Measurements from ENCODE around the gene IGSF10. TPM values are rescaled to one million over a fixed set of nuclear protein-coding genes. Genes with fewer than 3 reads are reported as not detected.

IGSF10 gene
- total RNA-seq, 1 donor: 1.4 TPM

GRCh38 chr3:151425627-151426340 is 35.1 kb downstream of the IGSF10 start:
- Histone ChIP-seq H4K20me1 (ENCODE audit: insufficient read depth, low read length) (no peaks in the 10 kb centered on the region), H3K27me3 (ENCODE audit: insufficient read depth, low read length) (no peaks in the 10 kb centered on the region), H3K9me3 (ENCODE audit: low read depth, low read length) (no peaks in the 10 kb centered on the region), H2AFZ (ENCODE audit: low read length) (no peak overlapping the region), H3K36me3 (ENCODE audit: insufficient read depth, low read length) (no peaks in the 10 kb centered on the region), H3K27ac (ENCODE audit: low read depth, low read length) (no peak overlapping the region), H3K79me2 (ENCODE audit: insufficient read depth, low read length) (no peaks in the 10 kb centered on the region), H3K4me1 (ENCODE audit: insufficient read depth, low read length) (peaks cover 13% of the 10 kb centered on the region), H3K4me3 (ENCODE audit: insufficient read depth, low read length) (no peak overlapping the region), H3K4me2 (ENCODE audit: insufficient read depth, low read length) (no peak overlapping the region)
- no peak for DNase-seq (ENCODE audit: insufficient read length, low spot score, missing footprints)
- peak; percentile 54 for TF ChIP-seq CTCF (IDR thresholded peaks at IDR 0.05; ENCODE audit: extremely low read depth, low read depth, low read length)

- no peak overlapping the region for H2AFZ ChIP-seq (ENCODE audit: low read length)
- H3K27me3 ChIP-seq (ENCODE audit: insufficient read depth, low read length): no peaks in the 10 kb centered on the region
- TF ChIP-seq CTCF (IDR thresholded peaks at IDR 0.05; ENCODE audit: extremely low read depth, low read depth, low read length): no peak
- H3K36me3 ChIP-seq (ENCODE audit: insufficient read depth, low read length): no peaks in the 10 kb centered on the region
- no peaks in the 10 kb centered on the region for H4K20me1 ChIP-seq (ENCODE audit: insufficient read depth, low read length)
- no peaks in the 10 kb centered on the region for H3K9me3 ChIP-seq (ENCODE audit: low read depth, low read length)
- H3K4me3 ChIP-seq (ENCODE audit: insufficient read depth, low read length): no peak overlapping the region
- no peak overlapping the region for H3K27ac ChIP-seq (ENCODE audit: low read depth, low read length)
- no peak for DNase-seq (ENCODE audit: insufficient read length, low spot score, missing footprints)
- no peak overlapping the region for H3K4me2 ChIP-seq (ENCODE audit: insufficient read depth, low read length)
- peaks cover 13% of the 10 kb centered on the region for H3K4me1 ChIP-seq (ENCODE audit: insufficient read depth, low read length)
- no peaks in the 10 kb centered on the region for H3K79me2 ChIP-seq (ENCODE audit: insufficient read depth, low read length)
Observed at GRCh38 chr3:151423091-151423490, 37.8 kb downstream of the IGSF10 start.

GRCh38 chr3:151421938-151422337 is 38.9 kb downstream of the IGSF10 start:
- Histone ChIP-seq H3K79me2 (ENCODE audit: insufficient read depth, low read length) (no peaks in the 10 kb centered on the region), H3K4me3 (ENCODE audit: insufficient read depth, low read length) (no peak overlapping the region), H2AFZ (ENCODE audit: low read length) (no peak overlapping the region), H3K4me2 (ENCODE audit: insufficient read depth, low read length) (no peak overlapping the region), H3K4me1 (ENCODE audit: insufficient read depth, low read length) (peaks cover 13% of the 10 kb centered on the region), H3K36me3 (ENCODE audit: insufficient read depth, low read length) (no peaks in the 10 kb centered on the region), H3K27me3 (ENCODE audit: insufficient read depth, low read length) (no peaks in the 10 kb centered on the region), H4K20me1 (ENCODE audit: insufficient read depth, low read length) (no peaks in the 10 kb centered on the region), H3K9me3 (ENCODE audit: low read depth, low read length) (no peaks in the 10 kb centered on the region), H3K27ac (ENCODE audit: low read depth, low read length) (no peak overlapping the region)
- TF ChIP-seq CTCF (IDR thresholded peaks at IDR 0.05; ENCODE audit: extremely low read depth, low read depth, low read length): peak; percentile 13
- no peak for DNase-seq (ENCODE audit: insufficient read length, low spot score, missing footprints)

- no peak overlapping the region for H3K4me2 ChIP-seq (ENCODE audit: insufficient read depth, low read length)
- H3K9me3 ChIP-seq (ENCODE audit: low read depth, low read length): no peaks in the 10 kb centered on the region
- no peak for TF ChIP-seq CTCF (IDR thresholded peaks at IDR 0.05; ENCODE audit: extremely low read depth, low read depth, low read length)
- no peak overlapping the region for H3K27ac ChIP-seq (ENCODE audit: low read depth, low read length)
- H3K4me3 ChIP-seq (ENCODE audit: insufficient read depth, low read length): no peak overlapping the region
- H3K79me2 ChIP-seq (ENCODE audit: insufficient read depth, low read length): no peaks in the 10 kb centered on the region
- H3K27me3 ChIP-seq (ENCODE audit: insufficient read depth, low read length): no peaks in the 10 kb centered on the region
- no peak for DNase-seq (ENCODE audit: insufficient read length, low spot score, missing footprints)
- peaks cover 3% of the 10 kb centered on the region for H3K4me1 ChIP-seq (ENCODE audit: insufficient read depth, low read length)
- no peak overlapping the region for H2AFZ ChIP-seq (ENCODE audit: low read length)
- H4K20me1 ChIP-seq (ENCODE audit: insufficient read depth, low read length): no peaks in the 10 kb centered on the region
- H3K36me3 ChIP-seq (ENCODE audit: insufficient read depth, low read length): no peaks in the 10 kb centered on the region
Observed at GRCh38 chr3:151419806-151420205, 41.1 kb downstream of the IGSF10 start.

All from osteoblast (primary cell).